Mammary microvascular endothelial cell (primary cell): Measurements from ENCODE around the gene GPR37L1. TPM values are rescaled to one million over a fixed set of nuclear protein-coding genes. Genes with fewer than 3 reads are reported as not detected.

Experiments
- total RNA-seq: library from RNA; depleted of rRNA; stranded (reverse); fragments of >200 nt; gene quantifications from 2 replicates; pipeline ENCODE4 v1.2.3, GENCODE V29; 2015

Gene GPR37L1
- total RNA-seq: not detected in 2 replicates

GRCh38 chr1:202122639-202123335 lies at the start of gene GPR37L1:
TSS of gene GPR37L1 (plus strand) at chr1:202122917. CDS start at chr1:202122964, 47 bp downstream.

GRCh38 chr1:202144402-202145067 lies 21.8 kb downstream of the GPR37L1 start, which contains the start of gene ARL8A:
TSS of gene ARL8A (minus strand) at chr1:202144737. CDS start at chr1:202144572, 165 bp downstream.

GRCh38 chr1:202160377-202160940 lies 37.7 kb downstream of the GPR37L1 start, which contains the start of gene PTPN7:
TSS of gene PTPN7 (minus strand) at chr1:202160602. CDS start at chr1:202159402, 1,200 bp downstream.

Other genes starting within 250 kb of the GPR37L1 start
- gene SHISA4, start 234.0 kb upstream of the GPR37L1 start, total RNA-seq: 22.5 and 24.9 TPM in 2 replicates
- gene LMOD1, start 176.4 kb upstream of the GPR37L1 start, total RNA-seq: 0.10 TPM in 1 of 2 replicates, not detected in the other
- gene TIMM17A, start 167.4 kb upstream of the GPR37L1 start, total RNA-seq: 71.1 and 77.2 TPM in 2 replicates
- gene RNPEP, start 140.3 kb upstream of the GPR37L1 start, total RNA-seq: 82.2 and 87.0 TPM in 2 replicates
- gene ELF3, start 112.3 kb upstream of the GPR37L1 start, total RNA-seq: under 0.01 and 0.25 TPM in 2 replicates
- 39.0 and 41.4 TPM in 2 replicates for gene ARL8A, start 21.8 kb downstream of the GPR37L1 start, total RNA-seq
- 0.33 and 1.0 TPM in 2 replicates for gene PTPN7, start 37.7 kb downstream of the GPR37L1 start, total RNA-seq
- not detected in 2 replicates for gene LGR6, start 70.9 kb downstream of the GPR37L1 start, total RNA-seq
- gene UBE2T, start 219.0 kb downstream of the GPR37L1 start, total RNA-seq: 71.9 and 88.5 TPM in 2 replicates
- gene PPP1R12B, start 225.8 kb downstream of the GPR37L1 start, total RNA-seq: 7.4 and 10.6 TPM in 2 replicates